RPMI8226 (cell line): ENCODE measurements around the gene SLC19A1.
"Not testable (repeated sequence)": the region's sequence is repeated elsewhere in the genome, so short reads cannot be mapped to it uniquely, and the experiment has no call there.

ENCODE experiments used
- DNase-seq: peaks from one replicate; pipeline ENCODE4 v3.0.0-alpha.2; 2015

The SLC19A1 gene

DNA sequence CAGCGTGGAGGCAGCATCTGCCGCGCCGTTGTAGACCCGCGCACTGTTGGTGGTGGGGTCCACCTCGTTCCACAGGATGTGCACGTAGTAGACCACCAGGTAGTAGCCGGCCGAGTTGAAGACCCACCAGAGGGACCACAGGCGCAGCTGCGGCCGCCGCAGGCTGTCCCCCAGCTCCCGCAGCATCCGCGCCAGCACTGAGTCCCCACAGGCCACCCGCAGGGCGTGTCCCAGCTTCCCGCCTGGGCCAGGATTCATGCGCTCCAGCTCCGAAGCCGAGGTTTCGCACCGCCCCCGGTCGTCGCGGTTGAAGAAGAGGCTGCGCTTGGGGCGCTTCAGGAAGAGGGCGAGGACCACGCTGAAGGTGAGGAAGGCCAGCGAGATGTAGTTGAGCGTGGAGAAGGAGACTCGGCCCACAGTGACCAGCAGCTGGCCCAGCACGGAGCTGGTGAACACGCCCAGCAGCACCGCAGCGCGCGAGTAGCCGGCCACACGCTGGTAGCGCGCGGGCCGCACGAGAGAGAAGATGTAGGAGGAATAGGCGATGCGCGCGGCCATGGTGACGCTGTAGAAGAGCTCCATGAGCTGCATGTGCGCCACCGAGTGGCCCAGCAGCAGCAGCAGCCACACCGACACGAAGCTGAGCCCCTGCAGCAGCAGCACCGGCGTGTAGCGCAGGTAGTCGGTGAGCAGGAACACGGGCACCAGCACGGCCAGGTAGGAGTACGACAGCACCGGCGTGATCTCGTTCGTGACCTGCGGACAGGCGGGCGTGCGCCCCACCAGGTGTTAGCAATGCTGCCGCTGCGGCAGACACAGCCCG, 10.6 kb downstream of the SLC19A1 start:
- no peak for DNase-seq

DNA sequence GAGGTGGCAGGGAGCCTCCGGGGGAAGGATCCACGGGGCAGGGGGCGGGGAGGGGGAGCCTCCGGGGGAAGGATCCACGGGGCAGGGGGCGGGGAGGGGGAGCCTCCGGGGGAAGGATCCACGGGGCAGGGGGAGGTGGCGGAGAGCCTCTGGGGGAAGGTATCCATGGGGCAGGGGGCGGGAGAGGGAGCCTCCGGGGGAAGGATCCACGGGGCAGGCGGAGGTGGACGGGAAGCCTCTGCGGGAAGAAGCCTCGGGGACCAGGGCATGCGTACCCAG, 11.2 kb downstream of the SLC19A1 start:
- not testable (repeated sequence) for DNase-seq

DNA sequence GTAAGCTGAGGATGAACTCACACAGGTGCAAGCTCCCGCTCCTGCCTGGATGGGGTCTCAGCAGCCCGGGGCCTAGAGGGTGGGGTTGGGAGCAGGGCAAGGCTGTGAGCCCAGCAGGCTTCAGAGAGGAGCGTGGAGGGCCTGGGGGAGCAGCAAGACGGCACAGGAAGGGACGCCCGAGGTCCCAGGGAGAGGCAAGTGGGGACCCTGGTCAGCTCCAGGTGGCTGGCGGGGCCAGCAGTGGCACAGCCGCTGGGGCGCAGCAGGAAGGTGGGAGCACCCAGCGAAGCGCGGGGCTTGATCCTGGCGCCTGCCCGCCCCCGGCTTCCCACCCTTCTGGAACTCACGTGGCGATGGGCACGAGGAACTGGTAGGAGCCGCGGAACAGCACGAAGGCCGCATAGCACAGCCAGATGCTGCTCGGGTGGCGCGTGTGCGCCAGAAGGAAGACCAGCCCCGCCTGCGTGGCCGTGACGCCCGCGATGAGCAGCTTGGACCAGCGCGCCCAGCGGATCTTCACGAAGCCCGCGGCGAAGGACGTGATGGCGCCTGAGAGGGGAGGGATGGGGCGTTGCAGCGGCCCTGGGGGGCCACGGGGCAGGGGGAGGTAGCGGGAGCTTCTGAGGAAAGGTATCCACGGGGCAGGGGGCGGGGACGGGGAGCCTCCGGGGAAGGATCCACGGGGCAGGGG, 11.7 kb downstream of the SLC19A1 start:
- no peak for DNase-seq

DNA sequence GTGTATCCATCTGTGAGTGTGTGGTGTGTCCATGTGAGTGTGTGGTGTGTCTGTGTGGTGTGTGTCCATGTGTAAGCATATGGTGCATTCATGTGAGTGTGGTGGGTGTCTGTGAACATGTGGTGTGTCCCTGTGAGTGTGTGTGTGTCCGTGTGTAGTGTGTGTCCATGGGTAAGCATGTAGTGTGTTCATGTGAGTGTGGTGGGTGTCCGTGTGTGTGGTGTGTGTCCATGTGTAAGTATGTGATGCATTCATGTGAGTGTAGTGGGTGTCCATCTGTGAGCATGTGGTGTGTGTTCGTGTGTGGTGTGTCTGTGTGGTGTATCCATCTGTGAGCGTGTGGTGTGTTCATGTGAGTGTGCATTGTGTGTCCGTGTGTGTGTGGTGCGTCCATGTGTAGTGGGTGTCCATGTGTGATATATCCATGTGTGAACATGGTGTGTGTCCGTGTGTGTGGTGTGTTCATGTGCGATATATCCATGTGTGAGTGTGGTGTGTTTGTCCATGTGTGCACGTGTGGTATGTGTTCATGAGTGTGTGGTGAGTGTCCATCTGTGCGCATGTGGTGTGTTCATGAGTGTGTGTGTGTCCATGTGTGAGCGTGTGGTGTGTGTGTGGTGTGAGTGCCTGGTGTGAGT, 12.3 kb downstream of the SLC19A1 start:
- no peak for DNase-seq

DNA sequence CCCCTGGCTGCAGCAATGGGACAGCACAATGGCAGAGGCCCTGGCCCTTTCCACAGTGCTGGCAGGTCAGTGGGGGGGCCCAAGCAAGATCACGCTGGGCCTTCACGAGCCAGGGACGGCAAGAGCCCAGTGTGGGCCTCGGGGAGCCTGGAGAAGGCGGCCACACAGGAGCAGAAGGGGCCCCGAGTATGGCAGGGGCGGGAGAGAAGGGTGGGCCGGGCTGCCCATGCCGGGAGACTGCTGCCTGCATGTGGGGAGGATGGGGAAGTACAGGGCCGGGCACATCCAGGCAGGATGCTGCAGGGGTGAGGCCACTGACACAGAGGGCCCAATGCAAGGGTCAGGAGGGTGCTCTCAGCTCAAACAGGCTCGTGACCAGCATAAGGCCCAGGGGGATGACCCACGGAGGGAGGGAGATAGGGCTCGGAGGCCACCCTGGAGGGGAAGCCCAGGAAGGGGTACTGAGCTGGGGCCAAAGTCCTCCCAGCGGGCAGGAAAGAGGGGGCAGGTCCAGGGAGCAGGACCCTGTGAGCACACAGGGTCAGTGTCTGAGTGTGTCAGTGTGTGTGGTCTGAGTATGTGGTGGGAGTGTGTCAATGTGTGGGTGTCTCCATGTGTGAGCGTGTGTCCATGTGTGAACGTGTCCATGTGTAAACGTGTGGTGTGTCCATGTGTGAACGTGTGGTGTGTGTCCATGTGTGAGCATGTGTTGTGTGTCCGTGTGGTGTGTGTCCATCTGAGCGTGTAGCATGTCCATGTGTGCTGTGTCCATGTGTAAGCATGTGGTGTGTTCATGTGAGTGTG, 13.1 kb downstream of the SLC19A1 start:
- no peak for DNase-seq

DNA sequence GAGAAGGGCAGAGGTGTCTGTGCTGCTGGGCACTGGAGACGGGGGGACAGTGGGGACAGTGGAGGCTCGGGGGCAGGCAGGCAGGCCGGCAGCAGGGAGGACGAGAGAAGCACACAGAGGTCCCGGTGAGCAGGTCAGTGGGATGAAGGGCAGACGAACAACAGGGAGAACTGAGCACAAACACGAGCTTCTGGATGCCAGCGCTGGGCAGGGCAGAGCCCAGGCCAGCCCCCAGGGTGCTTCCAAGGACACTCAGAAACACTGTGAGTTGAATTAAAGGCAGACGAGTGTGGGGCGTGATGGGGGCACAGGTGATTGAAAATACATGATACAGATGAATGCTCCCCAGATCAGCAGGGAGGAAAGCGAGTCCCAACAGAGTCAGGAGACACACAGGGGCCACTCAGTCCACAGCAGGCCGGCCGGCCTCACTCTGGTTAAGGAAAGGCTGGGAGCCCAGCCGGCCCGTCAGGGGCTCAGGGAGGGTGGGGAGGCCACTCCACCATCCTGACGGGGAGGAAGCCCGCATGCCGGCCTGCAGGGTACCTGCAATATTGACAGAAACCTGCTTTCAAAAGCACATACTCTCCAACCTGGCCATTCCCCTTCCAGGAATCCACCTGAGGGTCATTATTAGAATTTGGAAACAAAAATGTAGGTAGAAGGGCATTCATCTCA, 14.1 kb downstream of the SLC19A1 start:
- DNase-seq = no peak

DNA sequence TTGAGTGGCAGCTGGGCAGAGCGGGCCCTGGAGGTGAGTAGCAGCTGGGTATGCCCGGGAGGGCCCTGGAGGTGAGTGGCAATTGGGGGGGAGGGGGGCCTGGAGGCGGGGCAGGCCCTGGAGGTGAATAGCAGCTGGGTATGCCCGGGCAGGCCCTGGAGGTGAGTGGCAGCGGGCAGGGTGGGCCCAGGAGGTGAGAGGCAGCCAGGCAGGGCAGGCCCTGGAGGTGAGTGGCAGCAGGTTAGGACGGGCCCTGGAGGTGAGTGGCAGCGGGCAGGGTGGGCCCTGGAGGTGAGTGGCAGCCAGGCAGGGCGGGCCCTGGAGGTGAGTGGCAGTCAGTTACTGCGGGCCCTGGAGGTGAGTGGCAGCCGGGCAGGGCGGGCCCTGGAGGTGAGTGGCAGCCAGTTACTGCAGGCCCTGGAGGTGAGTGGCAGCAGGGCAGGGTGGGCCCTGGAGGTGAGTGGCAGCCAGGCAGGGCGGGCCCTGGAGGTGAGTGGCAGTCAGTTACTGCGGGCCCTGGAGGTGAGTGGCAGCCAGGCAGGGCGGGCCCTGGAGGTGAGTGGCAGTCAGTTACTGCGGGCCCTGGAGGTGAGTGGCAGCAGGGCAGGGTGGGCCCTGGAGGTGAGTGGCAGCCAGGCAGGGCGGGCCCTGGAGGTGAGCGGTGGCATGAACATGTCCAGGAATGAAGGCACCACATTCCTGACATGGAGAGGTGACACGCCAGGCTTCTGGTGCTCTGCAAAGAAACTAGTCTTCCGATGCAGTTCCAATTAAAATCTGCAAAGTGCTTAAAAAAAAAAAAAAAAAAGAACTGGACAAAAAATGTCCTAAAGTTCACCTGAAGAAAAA, 14.9 kb downstream of the SLC19A1 start:
- not testable (repeated sequence) for DNase-seq

DNA sequence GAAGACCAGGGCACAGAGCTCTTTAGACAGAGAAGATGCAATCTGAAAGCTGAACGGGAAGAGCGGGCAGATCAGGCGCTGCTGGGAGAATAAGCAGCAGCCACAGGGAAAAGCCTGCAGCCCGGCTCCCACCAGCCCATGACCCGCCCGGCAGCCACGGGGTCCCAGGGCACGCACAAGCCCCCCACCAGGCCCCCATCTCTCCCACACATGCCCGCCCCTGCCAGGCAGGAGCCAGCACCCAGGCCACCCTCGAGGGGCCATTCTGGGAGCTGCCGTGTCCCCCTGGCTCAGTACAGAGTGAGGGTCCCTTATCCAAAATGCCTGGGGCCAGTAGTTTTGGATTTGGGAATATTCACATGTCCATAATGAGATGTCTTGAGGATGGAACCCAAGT, 16.3 kb downstream of the SLC19A1 start:
- no peak for DNase-seq

DNA sequence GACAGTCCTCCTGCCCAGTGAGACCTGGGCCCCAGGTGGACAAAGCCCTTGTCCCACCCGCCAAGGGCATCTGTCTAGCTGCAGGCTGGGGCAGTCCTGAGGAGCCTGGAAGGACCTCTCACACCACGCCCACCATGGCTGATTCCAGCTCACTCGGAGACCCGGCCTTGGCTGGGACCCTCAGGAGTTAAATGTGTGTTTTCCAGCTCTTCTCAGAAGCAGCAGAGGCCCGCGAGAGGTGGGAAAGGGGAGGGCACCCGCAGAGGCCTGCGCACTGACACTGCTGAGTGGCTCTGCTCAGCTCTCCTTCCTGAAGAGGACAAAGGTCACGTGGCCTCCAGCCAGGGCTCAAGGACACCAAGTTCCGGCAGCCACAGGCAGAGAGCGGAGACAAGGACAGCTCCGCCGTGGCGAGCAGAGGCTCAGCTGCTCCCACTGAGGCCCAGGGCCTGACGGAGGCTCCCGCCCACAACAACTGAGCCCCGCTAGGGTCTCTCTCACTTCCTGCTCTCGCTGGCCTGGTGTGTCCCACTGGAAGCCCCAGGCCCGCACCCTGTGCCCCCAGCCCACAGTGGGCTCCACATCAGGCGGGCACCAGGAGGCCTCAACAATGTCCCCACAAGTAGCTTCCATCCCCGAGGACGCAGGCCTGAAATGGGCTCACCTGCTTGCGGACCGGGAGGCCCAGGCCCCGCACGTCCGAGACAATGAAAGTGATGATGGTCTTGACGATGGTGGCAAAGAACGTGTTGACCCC, 16.9 kb downstream of the SLC19A1 start:
- no peak for DNase-seq

DNA sequence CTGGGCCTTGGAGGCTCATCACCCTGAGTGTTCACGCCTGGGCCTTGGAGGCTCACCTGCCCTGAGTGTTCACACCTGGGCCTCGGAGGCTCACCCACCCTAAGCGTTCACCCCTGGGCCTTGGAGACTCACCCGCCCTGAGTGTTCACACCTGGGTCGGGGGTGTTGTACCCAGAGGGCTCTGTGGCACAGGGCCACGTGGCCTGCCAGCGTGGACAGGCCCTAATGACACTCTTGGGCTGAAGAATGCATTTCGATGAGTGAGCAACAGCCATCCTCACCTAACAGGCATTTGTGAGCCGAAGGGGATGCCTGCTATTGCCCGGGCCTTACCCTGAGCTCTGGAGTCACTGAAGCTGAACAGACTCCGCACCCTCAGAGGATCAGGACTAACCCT, 17.5 kb downstream of the SLC19A1 start:
- no peak for DNase-seq

DNA sequence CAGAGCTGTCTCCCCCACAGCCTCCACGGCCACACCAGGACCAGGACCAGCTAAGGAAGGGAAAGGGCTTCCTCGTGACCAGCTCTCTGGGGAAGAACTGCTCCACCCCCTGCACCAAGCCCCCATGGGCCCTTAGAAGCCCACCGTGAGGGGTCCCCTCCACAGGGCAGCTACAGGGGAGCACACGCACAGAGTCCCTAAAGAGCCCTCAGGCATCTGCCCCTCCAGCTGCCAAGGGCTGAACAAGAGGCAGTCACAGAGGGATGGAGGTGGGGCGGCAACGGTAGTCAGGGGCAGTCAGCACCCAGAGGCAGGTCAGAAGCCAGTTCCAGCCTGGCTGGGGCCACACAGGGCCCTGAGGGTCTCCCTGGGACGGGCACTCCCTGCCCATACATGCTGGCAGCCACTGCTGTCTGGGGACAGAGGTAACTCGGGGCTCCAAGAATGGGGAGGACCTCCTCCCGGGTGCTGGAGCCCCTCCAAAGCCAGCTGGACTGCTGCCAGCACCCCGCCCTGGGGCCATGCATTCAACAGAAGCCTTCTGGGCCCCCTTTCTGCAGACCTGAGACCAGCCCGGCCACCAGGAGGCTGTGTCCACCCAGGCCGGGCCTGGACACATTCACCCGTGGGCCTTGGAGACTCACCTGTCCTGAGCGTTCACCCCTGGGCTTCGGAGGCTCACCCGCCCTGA, 18.7 kb downstream of the SLC19A1 start:
- DNase-seq = no peak

DNA sequence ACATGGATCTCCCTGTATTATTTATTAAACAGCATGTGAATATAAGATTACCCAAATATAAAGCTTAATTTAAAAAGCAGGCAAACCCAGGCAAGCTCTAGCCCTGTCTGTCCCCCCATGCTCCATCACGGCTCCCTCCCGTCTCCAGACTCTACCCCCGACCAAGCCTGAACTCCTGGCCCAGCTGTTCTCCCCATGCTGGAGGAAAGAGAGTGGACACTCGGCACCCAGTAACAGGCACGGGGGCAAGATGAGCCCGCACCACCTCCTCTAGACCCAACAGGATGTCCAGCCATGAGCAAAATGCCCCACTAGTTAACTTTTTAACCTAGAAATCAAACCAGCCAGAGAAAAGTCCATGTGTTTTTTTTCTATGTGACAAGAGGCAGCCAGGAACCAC, 19.3 kb downstream of the SLC19A1 start:
- DNase-seq = no peak

DNA sequence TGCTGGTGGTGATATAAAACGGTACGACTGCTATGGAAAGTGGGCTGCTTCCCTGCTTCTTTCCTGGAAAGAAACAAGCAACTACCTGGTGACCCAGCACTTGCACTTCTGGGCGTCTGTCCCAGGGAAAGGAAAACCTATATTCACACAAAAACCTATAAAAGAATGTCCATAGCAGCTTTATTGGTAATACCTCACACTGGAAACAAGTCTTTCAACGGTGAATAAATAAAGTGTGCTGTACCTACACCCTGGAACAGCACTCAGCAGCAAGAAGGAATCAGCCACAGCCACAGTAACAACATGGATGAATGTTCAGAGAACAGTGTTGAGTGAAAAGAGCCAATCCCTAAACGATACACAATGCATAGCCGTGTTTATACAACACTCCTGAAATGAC, 19.9 kb downstream of the SLC19A1 start:
- DNase-seq = no peak

DNA sequence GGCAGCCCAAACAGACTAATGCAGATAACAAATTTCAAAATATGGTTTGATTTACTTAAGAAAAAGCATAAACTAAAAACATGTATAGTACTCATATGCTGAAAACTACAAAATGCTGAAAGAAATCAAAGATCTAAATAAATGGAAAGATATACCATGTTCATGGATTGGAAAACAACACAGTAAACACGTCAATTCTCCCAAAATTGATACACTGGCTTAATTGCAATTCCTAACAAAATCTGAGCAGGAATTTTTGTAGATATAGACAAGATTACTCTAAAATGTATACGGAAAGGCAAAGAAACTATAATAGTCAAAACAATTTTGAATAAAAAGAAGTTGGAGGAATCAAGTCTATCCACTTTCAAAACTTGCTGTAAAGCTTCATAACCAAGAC, 21.0 kb downstream of the SLC19A1 start:
- no peak for DNase-seq

DNA sequence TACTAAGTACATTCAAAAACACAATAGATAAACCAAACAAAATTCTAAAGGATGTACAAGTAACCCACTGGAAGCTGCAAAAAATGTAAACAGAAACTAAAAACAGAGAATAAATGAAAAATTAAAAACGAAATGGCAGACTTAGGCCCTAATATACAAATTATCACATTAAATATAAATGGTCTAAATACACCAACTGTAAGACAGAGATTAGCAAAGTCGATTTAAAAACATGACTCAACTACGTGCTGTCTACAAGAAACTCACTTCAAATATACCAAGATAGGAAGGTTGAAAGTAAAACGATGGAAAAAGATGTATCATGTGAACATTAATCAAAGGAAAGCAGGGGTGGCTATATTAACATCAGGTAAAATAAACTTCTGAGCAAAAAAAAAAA, 23.1 kb downstream of the SLC19A1 start:
- DNase-seq = no peak

DNA sequence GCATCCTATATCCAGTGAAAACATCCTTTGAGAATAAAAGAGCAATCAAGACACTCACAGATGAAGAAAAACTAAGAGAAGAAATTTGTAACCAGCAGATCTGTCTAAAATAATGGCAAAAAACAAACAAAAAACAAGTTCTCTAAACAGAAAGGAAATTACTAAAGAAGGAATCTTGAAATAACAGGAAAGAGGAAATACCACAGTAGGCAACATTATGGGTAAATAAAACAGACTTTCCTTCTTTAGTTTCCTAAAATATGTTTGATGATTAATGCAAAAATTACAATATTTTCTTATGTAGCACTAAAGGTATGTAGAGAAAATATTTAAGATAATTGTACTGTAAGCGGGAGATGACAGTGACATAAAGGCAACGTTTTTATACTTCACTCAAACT, 23.5 kb downstream of the SLC19A1 start:
- no peak for DNase-seq

DNA sequence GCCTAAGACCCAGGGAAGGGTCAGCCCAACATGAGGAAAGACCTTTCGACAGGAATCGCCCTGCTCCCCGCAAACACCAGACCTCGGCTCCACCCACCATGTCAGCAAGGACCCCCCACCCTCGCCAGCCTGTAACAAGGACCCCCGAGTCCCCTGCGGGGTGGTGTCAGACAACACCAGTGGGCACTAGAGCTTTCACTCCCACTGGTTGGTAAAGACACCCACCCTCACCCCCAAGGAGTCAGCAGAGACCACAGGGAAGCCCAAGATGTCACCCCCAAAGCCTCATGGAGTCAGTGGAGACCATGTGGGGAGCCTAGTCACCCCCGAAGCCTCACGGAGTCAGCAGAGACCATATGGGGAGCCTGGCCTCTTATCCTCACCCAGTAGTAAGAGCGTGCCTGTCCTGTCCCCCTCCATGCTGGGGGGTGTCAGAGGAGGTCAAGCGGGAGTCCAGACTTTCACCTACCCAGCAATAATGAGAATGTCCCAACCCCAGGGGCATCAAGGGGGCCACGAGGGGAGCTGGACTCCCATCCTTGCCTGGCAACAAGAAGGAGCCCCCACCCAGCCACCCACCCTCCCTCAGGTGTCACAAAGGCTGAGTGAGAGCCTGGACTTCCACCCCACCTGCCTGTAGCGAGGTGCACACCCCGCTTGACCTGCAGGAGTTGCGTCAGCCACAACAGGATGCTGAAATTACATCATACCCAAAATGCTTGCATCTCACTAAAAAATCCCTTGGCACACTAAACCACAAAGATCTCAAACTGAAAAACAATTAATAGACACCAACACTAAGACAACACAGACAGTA, 24.8 kb downstream of the SLC19A1 start:
- DNase-seq = no peak

DNA sequence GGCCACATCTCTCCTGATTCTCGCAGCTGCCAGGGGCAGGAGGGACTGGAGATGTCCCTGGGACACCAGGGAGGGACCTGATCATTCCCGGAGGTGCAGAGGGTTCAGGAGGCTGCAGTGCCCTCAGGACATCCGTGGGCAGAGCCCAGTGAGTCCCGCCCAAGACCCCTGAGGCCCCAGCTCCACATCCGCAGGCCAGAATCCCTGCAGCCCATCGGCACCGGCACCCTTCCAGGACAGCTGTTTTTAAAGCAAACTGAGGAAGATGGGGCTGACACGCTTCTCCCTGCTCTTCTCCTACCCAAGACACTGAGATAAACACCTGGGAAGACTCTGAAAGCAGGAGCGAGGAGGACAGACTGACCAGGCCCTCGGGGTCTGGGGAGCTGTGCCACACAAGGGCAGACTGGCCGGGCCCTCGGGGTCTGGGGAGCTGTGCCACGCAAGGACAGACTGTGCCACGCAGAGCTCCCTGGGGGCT, 25.5 kb downstream of the SLC19A1 start:
- DNase-seq = no peak

DNA sequence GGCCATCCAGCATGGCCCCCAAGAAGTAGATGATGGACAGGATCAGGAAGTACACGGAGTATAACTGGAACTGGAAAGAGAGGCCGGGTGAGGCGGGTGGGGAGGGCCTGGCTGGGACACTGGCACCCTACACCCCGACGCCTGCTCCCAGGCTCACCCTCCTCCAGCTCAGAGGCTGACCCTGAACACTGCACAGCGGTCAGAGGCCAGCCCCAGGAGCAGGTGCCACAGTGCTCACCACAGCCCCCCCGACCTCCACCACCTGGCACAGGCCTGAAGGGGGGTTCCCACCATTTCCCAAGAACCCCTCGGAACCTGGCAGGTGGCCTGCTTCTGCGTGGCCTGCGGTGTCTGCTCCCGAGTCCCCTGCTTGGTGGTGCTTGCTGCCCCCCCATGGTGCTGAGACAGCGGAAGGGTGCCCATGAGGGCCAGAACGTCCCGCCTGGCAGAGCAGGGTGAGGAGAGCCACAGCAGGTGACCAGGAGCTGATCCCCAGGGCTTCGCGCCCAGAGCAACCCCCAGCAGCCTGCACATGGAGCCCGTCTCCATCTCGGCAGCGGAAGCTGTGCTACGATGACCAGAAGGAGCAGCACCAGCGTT, 26.1 kb downstream of the SLC19A1 start:
- no peak for DNase-seq
